B cell (primary cell): ENCODE data around the gene MRPS6. TPM values are rescaled to one million over a fixed set of nuclear protein-coding genes. Genes with fewer than 3 reads are reported as not detected.

ENCODE experiments used
- ATAC-seq: fragments of 200-7000 bp; cut with Tn5 transposase; one replicate; pipeline ENCODE4 v1.10.0; 2021; ENCODE audit warnings: low read depth, mild to moderate bottlenecking, moderate number of reproducible peaks, moderate library complexity
- CTCF ChIA-PET: fragments of 350-600 bp; sonication (Branson Sonifier 250); formaldehyde crosslinking; loops from one replicate; lab custom pipeline; 2021; ENCODE audit warnings: antibody characterized with exemption, inconsistent platforms; lab: Charles Lee
- POLR2A ChIA-PET: fragments of 350-600 bp; sonication (Branson Sonifier 250); formaldehyde crosslinking; loops from one replicate; lab custom pipeline; 2021; ENCODE audit warnings: antibody characterized with exemption; lab: Charles Lee
- DNase-seq: peaks from one replicate; pipeline ENCODE4 v3.0.0; 2013
- H2AFZ ChIP-seq: 2 replicates; pipeline ENCODE4 v1.6.1; 2012; ENCODE audit warnings: mild to moderate bottlenecking, low read depth, low read length; ENCODE audit not compliant: insufficient read depth, poor library complexity, severe bottlenecking
- H3K27ac ChIP-seq, 2 donors: 1 replicate in 1 of 2; 2 replicates in 1 of 2; pipeline ENCODE4 v1.5.1; 2012 to 2013; ENCODE audit warnings: low read length in 2 of 2, mild to moderate bottlenecking in 2 of 2, moderate library complexity in 1 of 2
- H3K27me3 ChIP-seq, 4 experiments: fragments of 200-600 bp in 1 of 4; sonication (generic) in 1 of 4; replicated peaks in 1 of 4; 1 replicate in 2 of 4; 2 replicates in 2 of 4; pipeline versions ENCODE4 v1.6.1 to v1.7.0; 2013 to 2016; ENCODE audit warnings: low read length in 3 of 4, mild to moderate bottlenecking in 2 of 4, mixed read lengths in 1 of 4, moderate library complexity in 1 of 4; ENCODE audit not compliant: insufficient read depth in 4 of 4, control insufficient read depth in 3 of 4; ENCODE audit errors: control extremely low read depth in 1 of 4
- H3K36me3 ChIP-seq, 2 experiments: replicated peaks in 1 of 2; 1 replicate in 1 of 2; 2 replicates in 1 of 2; pipeline versions ENCODE4 v1.6.1 to v1.7.1; 2013; ENCODE audit warnings: low read length in 1 of 2; ENCODE audit not compliant: insufficient read depth in 2 of 2, control insufficient read depth in 1 of 2; ENCODE audit errors: control extremely low read depth in 1 of 2, extremely low read depth in 1 of 2
- H3K4me1 ChIP-seq, 2 donors: fragments of 200-600 bp in 1 of 2; sonication (generic) in 1 of 2; 1 replicate in 1 of 2; 2 replicates in 1 of 2; pipeline versions ENCODE4 v1.5.1 to v1.6.1; 2013 to 2017; ENCODE audit warnings: low read length in 2 of 2; ENCODE audit not compliant: control insufficient read depth in 2 of 2, insufficient read depth in 2 of 2
- H3K4me2 ChIP-seq: replicated peaks from 2 replicates; pipeline ENCODE3; 2012; ENCODE audit warnings: mild to moderate bottlenecking, low read depth, low read length; ENCODE audit not compliant: poor library complexity, severe bottlenecking
- H3K4me3 ChIP-seq, 5 experiments: fragments of 200-600 bp in 1 of 5; sonication (generic) in 1 of 5; 1 replicate in 3 of 5; 2 replicates in 2 of 5; pipeline versions ENCODE4 v1.5.1 to v1.7.0; 2011 to 2016; ENCODE audit warnings: low read length in 4 of 5, mild to moderate bottlenecking in 4 of 5, low read depth in 2 of 5, control low read depth in 1 of 5, moderate library complexity in 1 of 5; ENCODE audit not compliant: insufficient read depth in 1 of 5; ENCODE audit errors: control extremely low read depth in 1 of 5, extremely low read depth in 1 of 5
- H3K79me2 ChIP-seq: fragments of 200-600 bp; sonication (generic); one replicate; pipeline ENCODE4 v1.6.0; 2016; ENCODE audit warnings: low read length; ENCODE audit not compliant: control insufficient read depth, insufficient read depth
- H3K9ac ChIP-seq: fragments of 200-600 bp; sonication (generic); 2 replicates; pipeline ENCODE4 v1.6.1; 2017; ENCODE audit warnings: mild to moderate bottlenecking, low read length, moderate library complexity
- H3K9me3 ChIP-seq, 3 donors: one replicate each; pipeline versions ENCODE4 v1.6.1 to v1.7.1; 2013; ENCODE audit warnings: low read length in 2 of 3; ENCODE audit not compliant: control insufficient read depth in 2 of 3, insufficient read depth in 1 of 3; ENCODE audit errors: control extremely low read depth in 1 of 3
- H4K20me1 ChIP-seq: 2 replicates; pipeline ENCODE4 v1.6.0; 2012; ENCODE audit warnings: mild to moderate bottlenecking, low read length; ENCODE audit not compliant: insufficient read depth, control insufficient read depth, poor library complexity, severe bottlenecking
- H3K27ac Mint-ChIP-seq: one replicate; pipeline ENCODE4 v1.8.0; 2021; ENCODE audit warnings: mixed read lengths
- H3K27me3 Mint-ChIP-seq: one replicate; pipeline ENCODE4 v1.8.0; 2021; ENCODE audit warnings: mixed read lengths
- H3K4me1 Mint-ChIP-seq: one replicate; pipeline ENCODE4 v1.8.0; 2021; ENCODE audit warnings: mixed read lengths
- H3K4me3 Mint-ChIP-seq: one replicate; pipeline ENCODE4 v1.8.0; 2021; ENCODE audit warnings: mixed read lengths
- H3K9me3 Mint-ChIP-seq: one replicate; pipeline ENCODE4 v1.8.0; 2022; ENCODE audit warnings: mixed read lengths; ENCODE audit not compliant: insufficient read depth
- CTCF ChIP-seq: fragments of 200-600 bp; IDR thresholded peaks from one replicate; pipeline ENCODE4 v1.8.0; 2022; ENCODE audit warnings: antibody characterized with exemption, mild to moderate bottlenecking
- EZH2 ChIP-seq: IDR thresholded peaks from 2 replicates; pipeline ENCODE4 v1.6.1; 2012; ENCODE audit warnings: borderline replicate concordance, low read depth, mild to moderate bottlenecking, moderate library complexity, low read length; ENCODE audit not compliant: insufficient read depth, poor library complexity, severe bottlenecking
- WGBS: methylation state at CpG from one replicate; pipeline ENCODE4 v1.1.5; 2013; ENCODE audit warnings: missing lambda C conversion rate; ENCODE audit not compliant: insufficient coverage; 5-methylcytosine and 5-hydroxymethylcytosine counted together
- intact Hi-C: fragments of 100-400 bp; cut with micrococcal nuclease; formaldehyde crosslinking; loops from one replicate; pipeline ENCODE4 v1.10.0; 2022
- polyA plus RNA-seq: library from polyadenylated mRNA; depleted of rRNA; stranded (reverse); fragments of >200 nt; gene quantifications from 2 replicates; pipeline ENCODE4 v1.2.3, GENCODE V29; 2012
- total RNA-seq, 2 donors: library from RNA; stranded (reverse); fragments of 120-200 nt in 1 of 2; gene quantifications; 1 replicate in 1 of 2; 2 replicates in 1 of 2; pipeline versions ENCODE4 v1.2.3 to v1.2.4, GENCODE V29; 2013 to 2022

MRPS6 gene
- total and polyA plus RNA-seq, 2 donors (not counting 1 experiment from before 2014, with no cell fraction given): 15.7 to 37.9 TPM

DNA sequence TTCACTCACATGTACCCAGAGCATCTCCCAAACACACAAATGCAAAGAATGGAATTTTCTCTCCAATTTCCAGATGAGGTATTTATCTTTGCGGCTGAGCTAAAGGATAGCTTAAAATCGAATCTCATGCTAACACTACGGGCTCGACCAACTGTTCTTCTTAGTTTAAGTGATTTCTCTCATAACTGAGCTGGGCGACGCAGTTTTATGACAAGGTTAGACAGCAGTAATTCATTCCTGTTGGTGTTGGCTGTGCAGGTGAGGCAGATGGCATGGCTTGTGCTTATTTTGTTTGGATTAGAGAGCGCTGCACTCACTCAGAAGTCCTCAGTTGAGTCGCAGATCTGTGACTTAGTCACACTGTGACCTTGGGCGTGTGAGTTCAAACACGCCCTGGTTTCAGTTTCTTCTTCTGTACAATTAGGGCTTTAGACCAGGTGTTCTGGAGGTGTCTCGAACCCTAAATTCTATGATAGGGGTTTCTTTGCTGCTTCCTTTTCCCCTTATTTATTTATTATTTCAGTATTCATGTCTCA is 41.5 kb upstream of the MRPS6 start:
- Mint-ChIP-seq H3K27me3 (peaks cover 2% of the 10 kb centered on the region), H3K27ac (peak overlapping the region; percentile 26), H3K9me3 (peaks cover 2% of the 10 kb centered on the region), H3K4me3 (no peak overlapping the region), H3K4me1 (peaks cover 16% of the 10 kb centered on the region)
- Histone ChIP-seq H3K4me2 (no peak overlapping the region), H3K4me1 (peaks cover 0 to 2% of the 10 kb centered on the region in 2 donors), H3K36me3 (no peaks in the 10 kb centered on the region), H3K79me2 (no peaks in the 10 kb centered on the region), H3K4me3 (no peak overlapping the region), H2AFZ (no peak overlapping the region), H3K27ac (no peak overlapping the region), H3K9me3 (peaks cover 0 to 6% (median 0%) of the 10 kb centered on the region in 3 donors), H3K27me3 (no peaks in the 10 kb centered on the region), H3K9ac (no peak overlapping the region), H4K20me1 (no peaks in the 10 kb centered on the region)
- POLR2A ChIA-PET: no interaction called here
- CTCF ChIA-PET: no interaction called here
- WGBS: 86% methylated on average over 4 of the region's 11 CpGs
- TF ChIP-seq CTCF: no peak
- no peak for TF ChIP-seq EZH2
- intact Hi-C loops: no loop called here
- DNase-seq: no peak
- ATAC-seq: no peak

- Histone ChIP-seq H3K27ac (no peak overlapping the region), H3K4me3 (no peak overlapping the region), H4K20me1 (no peaks in the 10 kb centered on the region), H3K9ac (no peak overlapping the region), H3K36me3 (no peaks in the 10 kb centered on the region), H3K4me1 (peaks cover 0 to 2% of the 10 kb centered on the region in 2 donors), H3K4me2 (no peak overlapping the region), H3K79me2 (no peaks in the 10 kb centered on the region), H3K27me3 (no peaks in the 10 kb centered on the region), H3K9me3 (peaks cover 0 to 3% (median 0%) of the 10 kb centered on the region in 3 donors), H2AFZ (no peak overlapping the region)
- ATAC-seq: no peak
- DNase-seq: no peak
- intact Hi-C loops: no loop called here
- Mint-ChIP-seq H3K27me3 (peaks cover 2% of the 10 kb centered on the region), H3K9me3 (peaks cover 2% of the 10 kb centered on the region), H3K4me1 (peaks cover 16% of the 10 kb centered on the region), H3K27ac (no peak overlapping the region), H3K4me3 (no peak overlapping the region)
- no peak for TF ChIP-seq CTCF
- no peak for TF ChIP-seq EZH2
- ChIA-PET CTCF (interaction anchor here (0.9 kb wide), 1 partner anchor 110 kb away, joined by 3 read pairs; no protein-coding TSS in a partner anchor), POLR2A (no interaction called here)
- 95% methylated on average over 4 of the region's 8 CpGs for WGBS
Observed at GRCh38 chr21:34034369-34035014, 38.9 kb upstream of the MRPS6 start.
